Omental fat pad (tissue), 4 donors: ENCODE data around the gene RAB23. TPM values are rescaled to one million over a fixed set of nuclear protein-coding genes. Genes with fewer than 3 reads are reported as not detected.

Experiments
- ATAC-seq: fragments of 150-250 bp; one replicate; pipeline ENCODE4 v1.9.1; 2016; ENCODE audit warnings: mild to moderate bottlenecking, moderate library complexity; ENCODE audit not compliant: low FRiP score
- DNase-seq: peaks from one replicate; pipeline ENCODE4 v3.0.0-alpha.2; 2019; ENCODE audit warnings: low spot score
- total RNA-seq, 4 donors: library from RNA; depleted of rRNA; stranded (reverse); fragments of >200 nt; gene quantifications; one replicate each; pipeline ENCODE4 v1.1.0, GENCODE V29; 2016
- TF ChIP-seq, protein P1 (sequence below), 3 donors: fragments of 450-650 bp; IDR thresholded peaks; one replicate each; pipeline ENCODE4 v1.5.1; 2016 to 2017; ENCODE audit warnings: antibody characterized with exemption in 3 of 3, mild to moderate bottlenecking in 3 of 3, moderate library complexity in 2 of 3

The RAB23 gene
- total RNA-seq, 4 donors from 2014 or later = 3.0 to 10.6 (median 7.5) TPM

DNA sequence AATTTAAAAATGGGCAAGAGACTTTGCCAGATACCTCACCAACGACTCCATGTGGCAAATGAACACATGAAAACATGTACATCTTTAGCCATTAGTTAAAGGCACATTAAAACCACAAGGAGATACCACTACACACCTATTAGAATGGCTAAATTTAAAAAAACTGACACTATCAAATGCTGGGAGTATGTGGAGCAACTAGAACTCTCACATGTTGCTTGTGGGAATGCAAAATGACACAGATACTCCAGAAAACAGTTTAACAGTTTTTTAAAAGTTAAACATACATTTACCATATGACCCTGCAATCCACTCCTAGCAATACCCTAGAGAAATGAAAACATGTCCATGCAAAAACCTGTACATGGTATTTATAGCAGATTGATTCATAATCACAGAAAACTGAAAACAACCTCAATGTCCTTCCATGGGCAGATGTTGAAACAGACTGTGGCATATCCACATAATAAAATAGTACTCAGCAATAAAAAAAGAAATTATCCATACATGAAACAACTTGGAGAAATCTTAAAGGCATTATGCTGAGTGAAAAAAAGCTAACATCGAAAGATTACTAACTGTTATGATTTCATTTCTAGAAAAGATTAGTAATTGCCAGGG is 1.9 kb downstream of the RAB23 start:
- DNase-seq = no peak
- ATAC-seq = no peak
- TF ChIP-seq, protein P1, sequence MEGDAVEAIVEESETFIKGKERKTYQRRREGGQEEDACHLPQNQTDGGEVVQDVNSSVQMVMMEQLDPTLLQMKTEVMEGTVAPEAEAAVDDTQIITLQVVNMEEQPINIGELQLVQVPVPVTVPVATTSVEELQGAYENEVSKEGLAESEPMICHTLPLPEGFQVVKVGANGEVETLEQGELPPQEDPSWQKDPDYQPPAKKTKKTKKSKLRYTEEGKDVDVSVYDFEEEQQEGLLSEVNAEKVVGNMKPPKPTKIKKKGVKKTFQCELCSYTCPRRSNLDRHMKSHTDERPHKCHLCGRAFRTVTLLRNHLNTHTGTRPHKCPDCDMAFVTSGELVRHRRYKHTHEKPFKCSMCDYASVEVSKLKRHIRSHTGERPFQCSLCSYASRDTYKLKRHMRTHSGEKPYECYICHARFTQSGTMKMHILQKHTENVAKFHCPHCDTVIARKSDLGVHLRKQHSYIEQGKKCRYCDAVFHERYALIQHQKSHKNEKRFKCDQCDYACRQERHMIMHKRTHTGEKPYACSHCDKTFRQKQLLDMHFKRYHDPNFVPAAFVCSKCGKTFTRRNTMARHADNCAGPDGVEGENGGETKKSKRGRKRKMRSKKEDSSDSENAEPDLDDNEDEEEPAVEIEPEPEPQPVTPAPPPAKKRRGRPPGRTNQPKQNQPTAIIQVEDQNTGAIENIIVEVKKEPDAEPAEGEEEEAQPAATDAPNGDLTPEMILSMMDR (IDR thresholded peaks at IDR 0.05) = no peak

DNA sequence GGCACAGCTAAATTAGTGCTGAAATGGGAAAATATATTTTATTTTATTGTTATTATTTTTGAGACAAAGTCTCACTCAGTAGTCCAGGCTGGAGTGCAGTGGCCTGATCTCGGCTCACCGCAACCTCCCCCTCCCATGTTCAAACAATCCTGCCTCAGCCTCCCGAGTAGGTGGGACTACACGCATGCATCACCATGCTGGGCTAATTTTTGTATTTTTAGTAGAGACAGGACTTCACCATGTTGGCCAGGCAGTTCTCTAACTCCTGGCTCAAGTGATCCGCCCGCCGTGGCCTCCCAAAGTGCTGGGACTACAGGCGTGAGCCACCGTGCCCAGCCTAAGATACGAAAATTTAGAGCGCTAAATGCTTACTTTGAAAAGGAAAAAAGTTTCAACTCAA is 4.8 kb downstream of the RAB23 start:
- ATAC-seq = no peak
- DNase-seq = no peak
- TF ChIP-seq, protein P1 (IDR thresholded peaks at IDR 0.05) = no peak

GRCh38 chr6:57216235-57217101 is 5.6 kb downstream of the RAB23 start:
- TF ChIP-seq, protein P1 (IDR thresholded peaks at IDR 0.05) = no peak
- no peak for ATAC-seq
- no peak for DNase-seq

DNA sequence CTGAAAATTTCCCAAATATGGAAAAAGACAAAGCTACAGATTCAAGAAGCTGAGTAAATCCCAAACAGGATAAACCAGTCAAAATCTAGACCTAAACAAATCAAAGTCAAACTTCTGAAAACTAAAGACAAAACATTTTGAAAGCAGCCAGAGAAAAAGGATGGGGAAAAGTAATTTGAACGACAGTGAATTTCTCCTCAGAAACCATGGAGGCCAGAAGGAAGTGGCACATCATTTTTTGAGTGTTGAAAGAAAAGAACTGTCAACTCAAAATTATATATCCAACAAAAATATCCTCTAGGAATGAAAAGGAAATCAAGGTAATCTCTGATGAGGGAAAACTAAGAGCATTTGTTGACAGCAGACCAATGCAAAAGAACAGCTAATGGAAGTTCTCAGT is 6.8 kb downstream of the RAB23 start:
- no peak for ATAC-seq
- TF ChIP-seq, protein P1 (IDR thresholded peaks at IDR 0.05) = no peak
- DNase-seq = no peak

GRCh38 chr6:57210060-57210459 is 12.0 kb downstream of the RAB23 start:
- DNase-seq (no peak), ATAC-seq (no peak)
- TF ChIP-seq, protein P1 (IDR thresholded peaks at IDR 0.05) = no peak

GRCh38 chr6:57209030-57209429 is 13.1 kb downstream of the RAB23 start:
- DNase-seq (no peak), ATAC-seq (no peak)
- TF ChIP-seq, protein P1 (IDR thresholded peaks at IDR 0.05) = no peak
